Endothelial cell of umbilical vein (primary cell): Measurements from ENCODE around the gene L3MBTL2. TPM values are rescaled to one million over a fixed set of nuclear protein-coding genes. Genes with fewer than 3 reads are reported as not detected.

Experiments used
- BruUV-seq: library from RNA; stranded (reverse); fragments of 400-500 nt; replicated peaks from 2 replicates; lab custom pipeline; 2021; lab: Mats Ljungman, UMichigan
- CTCF ChIA-PET: fragments of 300-600, 350-600 bp; sonication (Branson Sonifier 250); formaldehyde crosslinking; loops from one replicate; lab custom pipeline; 2021; ENCODE audit warnings: antibody characterized with exemption, inconsistent platforms; lab: Charles Lee
- POLR2A ChIA-PET: fragments of 300-600, 350-600 bp; sonication (Branson Sonifier 250); formaldehyde crosslinking; loops from one replicate; lab custom pipeline; 2021; ENCODE audit warnings: antibody characterized with exemption, inconsistent platforms; lab: Charles Lee
- DNase-seq: peaks from one replicate; pipeline ENCODE4 v3.0.0-alpha.2; 2011; ENCODE audit warnings: low read depth, low spot score
- FAIRE-seq: peaks from 2 replicates; lab custom pipeline; 2011; peaks lifted over from hg19 to GRCh38; lab: Jason Lieb, UNC
- H2AFZ ChIP-seq: 2 replicates; pipeline ENCODE4 v1.6.0; 2012; ENCODE audit warnings: low read depth, low read length, control low read depth, inconsistent platforms
- H3K27ac ChIP-seq: 2 replicates; pipeline ENCODE4 v1.5.1; 2011; ENCODE audit warnings: low read depth, mild to moderate bottlenecking, control low read depth, low read length, moderate library complexity; ENCODE audit not compliant: insufficient read depth
- H3K27me3 ChIP-seq, 2 experiments: 2 replicates each; pipeline versions ENCODE4 v1.6.0 to v1.6.1; 2011; ENCODE audit warnings: low read length in 2 of 2, mixed read lengths in 1 of 2; ENCODE audit not compliant: control insufficient read depth in 2 of 2, insufficient read depth in 2 of 2
- H3K36me3 ChIP-seq, 2 experiments: 2 replicates in 1 of 2; 3 replicates in 1 of 2; pipeline ENCODE4 v1.5.1; 2011; ENCODE audit warnings: low read length in 2 of 2, mild to moderate bottlenecking in 1 of 2, moderate library complexity in 1 of 2; ENCODE audit not compliant: control insufficient read depth in 2 of 2, insufficient read depth in 2 of 2; ENCODE audit errors: extremely low read depth in 1 of 2
- H3K4me1 ChIP-seq: 3 replicates; pipeline ENCODE4 v1.5.1; 2011; ENCODE audit warnings: mild to moderate bottlenecking, low read length; ENCODE audit not compliant: control insufficient read depth, insufficient read depth; ENCODE audit errors: extremely low read depth
- H3K4me2 ChIP-seq: 2 replicates; pipeline ENCODE4 v1.6.1; 2011; ENCODE audit warnings: low read length, control low read depth, mixed read lengths; ENCODE audit not compliant: insufficient read depth
- H3K4me3 ChIP-seq, 3 experiments: fragments of 200-600 bp in 1 of 3; sonication (generic), shearing (Covaris generic) in 1 of 3; replicated peaks in 1 of 3; 2 replicates each; pipeline ENCODE4 v1.5.1; 2011 to 2016; ENCODE audit warnings: control low read depth in 3 of 3, low read length in 3 of 3, mild to moderate bottlenecking in 2 of 3, inconsistent platforms in 1 of 3, low read depth in 1 of 3, moderate library complexity in 1 of 3; ENCODE audit not compliant: insufficient read depth in 1 of 3
- H3K79me2 ChIP-seq: 2 replicates; pipeline ENCODE4 v1.6.0; 2012; ENCODE audit warnings: low read length, inconsistent platforms; ENCODE audit not compliant: control insufficient read depth, insufficient read depth
- H3K9ac ChIP-seq: replicated peaks from 2 replicates; pipeline ENCODE3; 2011; ENCODE audit warnings: low read length, control low read depth; ENCODE audit not compliant: insufficient read depth; ENCODE audit errors: extremely low read depth
- H3K9me1 ChIP-seq: replicated peaks from 3 replicates; pipeline ENCODE4 v1.6.0; 2011; ENCODE audit warnings: mild to moderate bottlenecking, low read length; ENCODE audit not compliant: control insufficient read depth, insufficient read depth; ENCODE audit errors: extremely low read depth
- H3K9me3 ChIP-seq: replicated peaks from 2 replicates; pipeline ENCODE4 v1.5.1; 2012; ENCODE audit warnings: low read length, inconsistent platforms; ENCODE audit not compliant: control insufficient read depth, insufficient read depth
- H4K20me1 ChIP-seq: replicated peaks from 2 replicates; pipeline ENCODE3; 2011; ENCODE audit warnings: mild to moderate bottlenecking, low read length; ENCODE audit not compliant: control insufficient read depth, insufficient read depth; ENCODE audit errors: extremely low read depth
- EZH2 ChIP-seq: IDR thresholded peaks from 2 replicates; pipeline ENCODE4 v1.6.1; 2012; ENCODE audit warnings: borderline replicate concordance, low read depth, mild to moderate bottlenecking, moderate library complexity, low read length, inconsistent platforms; ENCODE audit not compliant: severe bottlenecking
- FOS ChIP-seq: IDR thresholded peaks from 2 replicates; pipeline ENCODE4 v1.6.1; 2011; ENCODE audit warnings: mild to moderate bottlenecking, low read length, moderate library complexity, borderline replicate concordance; ENCODE audit not compliant: insufficient read depth
- GATA2 ChIP-seq: IDR thresholded peaks from 2 replicates; pipeline ENCODE4 v1.7.0; 2011; ENCODE audit warnings: low read depth, mild to moderate bottlenecking, moderate library complexity, mixed read lengths, low read length; ENCODE audit not compliant: insufficient read length, insufficient read depth
- JUN ChIP-seq: IDR thresholded peaks from 2 replicates; pipeline ENCODE4 v1.6.1; 2011; ENCODE audit warnings: borderline replicate concordance, low read depth; ENCODE audit not compliant: insufficient read length, insufficient read depth
- MAX ChIP-seq: IDR thresholded peaks from 2 replicates; pipeline ENCODE4 v1.6.1; 2011; ENCODE audit not compliant: insufficient read depth, insufficient read length
- MYC ChIP-seq: IDR thresholded peaks from one replicate; pipeline ENCODE4 v1.6.1; 2011; ENCODE audit warnings: mild to moderate bottlenecking, low read depth, low read length
- POLR2A ChIP-seq: IDR thresholded peaks from 2 replicates; pipeline ENCODE4 v1.6.1; 2012; ENCODE audit warnings: low read depth, mild to moderate bottlenecking, control low read depth, low read length
- POLR2AphosphoS5 ChIP-seq: IDR thresholded peaks from 2 replicates; pipeline ENCODE4 v1.6.1; 2012; ENCODE audit warnings: low read depth, mild to moderate bottlenecking, control low read depth, low read length, moderate library complexity; ENCODE audit not compliant: insufficient read depth
- dilution Hi-C: fragments of 300-500 bp; cut with MboI; formaldehyde crosslinking; loops from one replicate; pipeline ENCODE4 v1.15.0; 2019; ENCODE audit warnings: low sequenced_read_pairs; ENCODE audit not compliant: extremely low pct_ligation_motif_present
- intact Hi-C: fragments of 100-400 bp; cut with micrococcal nuclease; formaldehyde crosslinking; loops from one replicate; pipeline ENCODE4 v1.10.0; 2022
- polyA plus RNA-seq, 4 experiments: library from polyadenylated mRNA; depleted of rRNA in 3 of 4; stranded (reverse) in 3 of 4; unstranded in 1 of 4; fragments of >200 nt; gene quantifications; 2 replicates each; pipeline versions ENCODE4 v1.2.1 to v1.2.3, GENCODE V29; 2011 to 2012; ENCODE audit warnings: missing spikeins in 1 of 4
- total RNA-seq: library from RNA; stranded (reverse); gene quantifications from 2 replicates; pipeline ENCODE4 v1.2.3, GENCODE V29; 2021
- TF ChIP-seq, protein P1 (sequence below), 2 donors: IDR thresholded peaks; 1 replicate in 1 of 2; 2 replicates in 1 of 2; pipeline ENCODE4 v1.5.1; 2011; ENCODE audit warnings: low read length in 2 of 2, mild to moderate bottlenecking in 2 of 2, moderate library complexity in 2 of 2, control low read depth in 1 of 2, inconsistent platforms in 1 of 2, low read depth in 1 of 2; ENCODE audit not compliant: insufficient read depth in 1 of 2; ENCODE audit errors: extremely low read depth in 1 of 2

Gene L3MBTL2
- total and polyA plus RNA-seq, 2 donors (not counting 3 experiments of a cell fraction or from before 2014, with no cell fraction given), result 28.2 to 34.9 TPM

GRCh38 chr22:41230401-41230785 lies 25.3 kb downstream of the L3MBTL2 start:
- Histone ChIP-seq H3K36me3 (peaks cover 7 to 20% of the 10 kb centered on the region in 2 experiments), H3K9me1 (no peaks in the 10 kb centered on the region), H3K4me2 (peak overlapping the region; percentile 24), H3K27me3 (no peaks in the 10 kb centered on the region), H3K4me3 (no peak overlapping the region), H3K9ac (no peak overlapping the region), H3K9me3 (no peaks in the 10 kb centered on the region), H3K79me2 (no peaks in the 10 kb centered on the region), H3K27ac (peak overlapping the region; percentile 75), H3K4me1 (peaks cover 30% of the 10 kb centered on the region), H4K20me1 (no peaks in the 10 kb centered on the region), H2AFZ (no peak overlapping the region)
- BruUV-seq, result TSS peak; percentile 13
- dilution Hi-C loops, result no loop called here
- TF ChIP-seq POLR2A (no peak), FOS (no peak), EZH2 (no peak), POLR2AphosphoS5 (no peak), GATA2 (no peak), MYC (no peak), JUN (no peak), MAX (no peak)
- TF ChIP-seq, protein P1, sequence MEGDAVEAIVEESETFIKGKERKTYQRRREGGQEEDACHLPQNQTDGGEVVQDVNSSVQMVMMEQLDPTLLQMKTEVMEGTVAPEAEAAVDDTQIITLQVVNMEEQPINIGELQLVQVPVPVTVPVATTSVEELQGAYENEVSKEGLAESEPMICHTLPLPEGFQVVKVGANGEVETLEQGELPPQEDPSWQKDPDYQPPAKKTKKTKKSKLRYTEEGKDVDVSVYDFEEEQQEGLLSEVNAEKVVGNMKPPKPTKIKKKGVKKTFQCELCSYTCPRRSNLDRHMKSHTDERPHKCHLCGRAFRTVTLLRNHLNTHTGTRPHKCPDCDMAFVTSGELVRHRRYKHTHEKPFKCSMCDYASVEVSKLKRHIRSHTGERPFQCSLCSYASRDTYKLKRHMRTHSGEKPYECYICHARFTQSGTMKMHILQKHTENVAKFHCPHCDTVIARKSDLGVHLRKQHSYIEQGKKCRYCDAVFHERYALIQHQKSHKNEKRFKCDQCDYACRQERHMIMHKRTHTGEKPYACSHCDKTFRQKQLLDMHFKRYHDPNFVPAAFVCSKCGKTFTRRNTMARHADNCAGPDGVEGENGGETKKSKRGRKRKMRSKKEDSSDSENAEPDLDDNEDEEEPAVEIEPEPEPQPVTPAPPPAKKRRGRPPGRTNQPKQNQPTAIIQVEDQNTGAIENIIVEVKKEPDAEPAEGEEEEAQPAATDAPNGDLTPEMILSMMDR (IDR thresholded peaks at IDR 0.05; ENCODE audit: extremely low read depth in 1 of 2, insufficient read depth in 1 of 2, low read depth in 1 of 2, low read length in 2 of 2), result no peak
- POLR2A ChIA-PET, result interaction anchor here (0.6 kb wide), 1 partner anchor 311 kb away, joined by 6 read pairs; no protein-coding TSS in a partner anchor
- DNase-seq, result no peak
- FAIRE-seq, result peak; percentile 18
- intact Hi-C loops, result loop anchor here (2.0 to 10.0 kb wide), 2 partner anchors 14 to 306 kb away; no protein-coding TSS in a partner anchor
- CTCF ChIA-PET, result interaction anchor here (0.8 to 1.6 kb wide), 7 partner anchors 12 to 308 kb away, joined by 3 to 9 read pairs (median 3); partner anchors contain the start of genes RANGAP1 and ZC3H7B
